ENCODE results near the gene SIRT7.
"Not testable (repeated sequence)": the region's sequence is repeated elsewhere in the genome, so short reads cannot be mapped to it uniquely, and the experiment has no call there.

DNA sequence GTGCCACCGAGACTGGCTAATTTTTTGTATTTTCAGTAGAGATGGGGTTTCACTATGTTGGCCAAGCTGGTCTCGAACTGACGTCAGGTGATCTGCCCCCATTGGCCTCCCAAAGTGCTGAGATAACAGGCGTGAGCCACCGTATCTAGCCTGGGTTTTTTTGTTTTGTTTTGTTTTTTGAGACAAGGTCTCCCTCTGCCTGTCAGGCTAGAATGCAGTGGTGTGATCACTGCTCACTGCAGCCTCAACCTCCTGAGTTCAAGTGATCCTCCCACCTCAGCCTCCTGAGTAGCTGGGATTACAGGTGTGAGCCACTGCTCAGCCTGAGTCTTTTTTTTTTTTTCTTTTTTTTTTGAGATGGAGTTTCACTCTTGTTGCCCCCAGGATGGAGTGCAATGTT lies 35.5 kb upstream of the SIRT7 start:
- TF ChIP-seq EZH2 (IDR thresholded peaks at IDR 0.05; ENCODE audit: borderline replicate concordance, low read length): not testable (repeated sequence)
- TF ChIP-seq, protein P1, sequence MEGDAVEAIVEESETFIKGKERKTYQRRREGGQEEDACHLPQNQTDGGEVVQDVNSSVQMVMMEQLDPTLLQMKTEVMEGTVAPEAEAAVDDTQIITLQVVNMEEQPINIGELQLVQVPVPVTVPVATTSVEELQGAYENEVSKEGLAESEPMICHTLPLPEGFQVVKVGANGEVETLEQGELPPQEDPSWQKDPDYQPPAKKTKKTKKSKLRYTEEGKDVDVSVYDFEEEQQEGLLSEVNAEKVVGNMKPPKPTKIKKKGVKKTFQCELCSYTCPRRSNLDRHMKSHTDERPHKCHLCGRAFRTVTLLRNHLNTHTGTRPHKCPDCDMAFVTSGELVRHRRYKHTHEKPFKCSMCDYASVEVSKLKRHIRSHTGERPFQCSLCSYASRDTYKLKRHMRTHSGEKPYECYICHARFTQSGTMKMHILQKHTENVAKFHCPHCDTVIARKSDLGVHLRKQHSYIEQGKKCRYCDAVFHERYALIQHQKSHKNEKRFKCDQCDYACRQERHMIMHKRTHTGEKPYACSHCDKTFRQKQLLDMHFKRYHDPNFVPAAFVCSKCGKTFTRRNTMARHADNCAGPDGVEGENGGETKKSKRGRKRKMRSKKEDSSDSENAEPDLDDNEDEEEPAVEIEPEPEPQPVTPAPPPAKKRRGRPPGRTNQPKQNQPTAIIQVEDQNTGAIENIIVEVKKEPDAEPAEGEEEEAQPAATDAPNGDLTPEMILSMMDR (conservative IDR thresholded peaks at IDR 0.05 in 1 of 2, IDR thresholded peaks at IDR 0.05 in 1 of 2; ENCODE audit: extremely low read depth in 1 of 2, insufficient read depth in 1 of 2, low read depth in 1 of 2, low read length in 2 of 2): not testable (repeated sequence)

All from mammary epithelial cell (primary cell).